Activated T-helper 17 cell treated with anti-CD3 and anti-CD28 coated beads, Interleukin-2, amount 50 U/mL, for 72 hours (primary cell): ENCODE results near the gene POLE3. TPM values are rescaled to one million over a fixed set of nuclear protein-coding genes. Genes with fewer than 3 reads are reported as not detected.
"Not testable (repeated sequence)": the region's sequence is repeated elsewhere in the genome, so short reads cannot be mapped to it uniquely, and the experiment has no call there.

Experiments used
- ATAC-seq: fragments of 150-1000 bp; cut with Tn5 transposase; replicated peaks from 2 replicates; pipeline ENCODE4 v1.10.0; 2021; ENCODE audit warnings: mild to moderate bottlenecking, moderate library complexity
- H3K27ac Mint-ChIP-seq: one replicate; pipeline ENCODE4 v1.8.0; 2022; ENCODE audit warnings: mixed read lengths
- H3K27me3 Mint-ChIP-seq: one replicate; pipeline ENCODE4 v1.8.0; 2022; ENCODE audit warnings: mixed read lengths
- H3K36me3 Mint-ChIP-seq: one replicate; pipeline ENCODE4 v1.8.0; 2022; ENCODE audit warnings: low read depth, mild to moderate bottlenecking, mixed read lengths
- H3K4me1 Mint-ChIP-seq: one replicate; pipeline ENCODE4 v1.8.0; 2022; ENCODE audit warnings: mixed read lengths
- H3K4me3 Mint-ChIP-seq: one replicate; pipeline ENCODE4 v1.8.0; 2022; ENCODE audit warnings: mild to moderate bottlenecking, mixed read lengths
- H3K9me3 Mint-ChIP-seq: one replicate; pipeline ENCODE4 v1.8.0; 2022; ENCODE audit warnings: mixed read lengths
- total RNA-seq, 2 donors: library from RNA; stranded (reverse); gene quantifications; one replicate each; pipeline ENCODE4 v1.2.3, GENCODE V29; 2022

POLE3 gene
- total RNA-seq, 2 donors from 2014 or later = 35.5 to 85.2 TPM

DNA sequence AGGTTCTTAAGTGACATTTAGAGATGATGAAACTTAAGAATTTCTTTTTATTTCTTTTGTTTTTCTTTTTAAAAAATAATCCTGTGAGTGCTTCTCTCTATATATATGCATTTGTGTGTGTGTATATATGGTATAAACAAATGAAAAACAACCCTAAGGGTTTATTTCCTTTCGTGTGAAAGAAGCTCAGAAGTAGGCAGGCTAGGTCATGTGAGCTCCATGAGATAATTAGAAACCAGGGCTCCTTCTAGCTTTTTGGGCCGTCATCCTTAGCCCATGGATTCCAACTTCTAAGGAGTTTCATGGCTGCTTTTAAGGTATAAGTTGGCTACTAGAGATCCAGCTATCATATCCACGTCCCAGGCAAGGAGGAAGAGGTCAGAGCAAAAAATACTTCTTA, 11.3 kb upstream of the POLE3 start:
- Mint-ChIP-seq H3K27me3 (peaks cover 10% of the 10 kb centered on the region), H3K36me3 (no peaks in the 10 kb centered on the region), H3K27ac (no peak overlapping the region), H3K4me3 (no peak overlapping the region), H3K9me3 (no peaks in the 10 kb centered on the region), H3K4me1 (no peaks in the 10 kb centered on the region)
- no peak for ATAC-seq

DNA sequence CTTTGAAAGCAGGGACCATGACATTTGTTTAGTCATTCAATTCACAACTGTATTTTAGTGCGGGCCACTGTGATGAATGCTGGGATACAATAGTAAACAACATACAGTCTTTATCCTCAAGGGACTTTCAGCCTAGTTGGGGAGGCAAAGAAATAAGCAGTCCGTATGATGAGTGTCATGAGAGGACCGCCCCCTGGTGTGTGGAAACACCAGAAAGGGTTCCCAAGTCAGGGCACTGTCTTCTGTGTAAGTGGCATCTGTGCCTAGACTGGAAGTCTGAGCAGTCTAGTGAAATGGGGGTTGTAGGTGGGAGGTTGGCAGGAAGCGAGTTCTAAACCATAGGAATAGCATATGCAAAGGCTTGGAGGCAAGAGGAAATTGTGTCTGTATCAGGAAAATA, 6.9 kb upstream of the POLE3 start:
- Mint-ChIP-seq H3K4me3 (no peak overlapping the region), H3K36me3 (no peaks in the 10 kb centered on the region)

DNA sequence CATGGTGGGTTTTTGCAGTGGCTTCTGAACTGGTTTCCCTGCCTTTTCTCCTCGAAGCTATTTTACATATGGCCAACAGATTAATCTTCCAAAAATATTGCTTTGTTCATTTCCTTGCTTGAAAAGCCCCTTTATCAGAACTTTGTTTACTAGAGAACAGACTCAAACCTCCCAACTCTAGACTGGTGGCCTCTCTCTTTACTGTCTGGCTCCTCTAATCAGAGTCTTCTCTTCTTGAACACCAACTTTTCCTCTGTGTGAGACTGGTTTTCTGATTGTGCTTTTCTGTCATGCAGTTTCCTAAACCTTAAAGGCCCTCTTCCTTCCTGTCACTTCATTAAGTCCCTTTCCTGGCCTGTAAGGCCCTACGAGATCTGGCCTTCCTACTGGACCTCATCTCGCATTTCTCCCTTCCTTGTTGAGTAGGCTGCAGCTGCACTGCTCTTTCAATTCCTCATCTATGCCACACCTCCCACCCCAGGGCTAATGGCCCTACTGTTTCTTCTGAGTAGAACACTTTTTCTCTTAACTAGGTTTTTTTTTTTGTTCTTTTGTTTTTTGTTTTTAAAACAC, 5.8 kb upstream of the POLE3 start:
- no peak overlapping the region for H3K4me3 Mint-ChIP-seq
- H3K4me1 Mint-ChIP-seq = no peaks in the 10 kb centered on the region
- H3K27ac Mint-ChIP-seq = no peak overlapping the region
- H3K36me3 Mint-ChIP-seq = no peaks in the 10 kb centered on the region
- no peaks in the 10 kb centered on the region for H3K27me3 Mint-ChIP-seq
- ATAC-seq = no peak
- no peaks in the 10 kb centered on the region for H3K9me3 Mint-ChIP-seq

More for the DNA sequence above, 6.9 kb upstream of the POLE3 start:
- no peaks in the 10 kb centered on the region for H3K4me1 Mint-ChIP-seq
- no peaks in the 10 kb centered on the region for H3K9me3 Mint-ChIP-seq
- no peak for ATAC-seq
- H3K27ac Mint-ChIP-seq = no peak overlapping the region
- H3K27me3 Mint-ChIP-seq = no peaks in the 10 kb centered on the region

DNA sequence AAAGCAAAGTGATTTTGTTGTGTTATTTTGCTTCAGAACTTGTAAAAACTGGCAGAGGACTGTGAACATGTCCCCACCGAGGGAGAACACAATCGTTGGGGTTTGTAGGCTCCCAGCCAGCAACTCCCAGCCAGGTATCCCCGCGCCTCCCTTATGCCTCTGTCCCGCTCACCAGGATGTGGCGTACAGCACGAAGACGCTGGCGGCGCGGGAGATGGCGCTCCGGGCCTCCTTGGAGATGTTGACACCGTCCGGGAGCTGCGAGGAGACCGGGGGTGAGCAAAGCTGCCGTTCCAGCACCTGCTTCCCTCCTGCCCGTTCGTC, 630 bp downstream of the POLE3 start:
- ATAC-seq = peak; percentile 6
- Mint-ChIP-seq H3K4me3 (peak overlapping the region; percentile 97), H3K9me3 (no peaks in the 10 kb centered on the region), H3K27me3 (no peaks in the 10 kb centered on the region), H3K36me3 (peaks cover 43% of the 10 kb centered on the region), H3K4me1 (peaks cover 19% of the 10 kb centered on the region), H3K27ac (peak overlapping the region; percentile 97)

DNA sequence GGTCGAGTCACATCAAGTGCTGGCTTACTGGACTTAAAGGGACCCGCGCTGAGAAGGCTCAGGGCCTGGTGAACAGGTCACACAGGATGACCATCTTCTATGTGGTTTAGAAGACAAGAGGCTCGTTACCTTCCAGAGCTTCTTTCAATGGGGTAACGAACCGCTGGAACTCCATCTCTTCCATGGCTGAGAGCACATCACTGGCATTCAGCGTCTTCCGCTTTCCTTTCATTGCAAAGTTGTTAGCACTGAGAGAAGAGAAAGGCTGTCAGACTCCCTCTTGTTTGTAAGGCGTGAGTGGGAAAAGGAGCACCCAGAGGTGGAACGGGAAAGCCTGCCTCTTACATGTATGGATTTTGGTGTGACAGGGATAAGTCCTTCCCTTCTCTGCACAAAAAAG, 994 bp downstream of the POLE3 start:
- H3K4me3 Mint-ChIP-seq = peak overlapping the region; percentile 97
- H3K36me3 Mint-ChIP-seq = peaks cover 43% of the 10 kb centered on the region
- H3K27ac Mint-ChIP-seq = peak overlapping the region; percentile 97
- H3K4me1 Mint-ChIP-seq = peaks cover 19% of the 10 kb centered on the region
- H3K27me3 Mint-ChIP-seq = no peaks in the 10 kb centered on the region
- no peaks in the 10 kb centered on the region for H3K9me3 Mint-ChIP-seq
- no peak for ATAC-seq

DNA sequence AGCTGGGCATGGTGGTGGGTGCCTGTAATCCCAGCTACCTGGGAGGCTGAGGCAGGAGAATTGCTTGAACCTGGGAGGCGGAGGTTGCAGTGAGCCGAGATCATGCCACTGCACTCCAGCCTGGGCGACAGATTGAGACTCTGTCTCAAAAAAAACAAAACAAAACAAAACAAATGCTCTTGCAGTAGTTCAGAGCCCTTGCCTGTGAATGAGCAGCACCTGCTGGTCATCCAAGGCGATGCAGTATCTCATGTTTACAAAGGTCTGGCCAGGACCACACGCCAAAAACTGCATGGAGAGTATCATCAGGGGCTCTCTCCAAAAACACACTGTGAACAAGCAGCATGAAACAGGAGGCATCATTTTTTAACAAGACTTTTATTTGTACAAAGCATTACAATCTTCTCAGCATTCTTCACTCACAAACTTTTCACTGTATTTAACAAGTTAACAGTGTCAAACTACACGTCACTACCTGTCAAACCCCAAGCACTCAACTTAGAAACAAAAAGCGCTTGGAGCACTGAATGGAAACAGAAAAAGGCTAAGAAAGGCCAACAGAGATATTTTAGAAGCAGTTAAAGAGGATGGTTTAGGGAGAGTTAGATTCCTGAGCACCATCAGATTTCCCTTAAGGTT, 3.5 kb downstream of the POLE3 start:
- not testable (repeated sequence) for H3K9me3 Mint-ChIP-seq, ATAC-seq, H3K27me3 Mint-ChIP-seq
- Mint-ChIP-seq H3K4me3 (peak overlapping the region; percentile 97), H3K4me1 (peaks cover 19% of the 10 kb centered on the region), H3K27ac (peak overlapping the region; percentile 97), H3K36me3 (peaks cover 43% of the 10 kb centered on the region)

DNA sequence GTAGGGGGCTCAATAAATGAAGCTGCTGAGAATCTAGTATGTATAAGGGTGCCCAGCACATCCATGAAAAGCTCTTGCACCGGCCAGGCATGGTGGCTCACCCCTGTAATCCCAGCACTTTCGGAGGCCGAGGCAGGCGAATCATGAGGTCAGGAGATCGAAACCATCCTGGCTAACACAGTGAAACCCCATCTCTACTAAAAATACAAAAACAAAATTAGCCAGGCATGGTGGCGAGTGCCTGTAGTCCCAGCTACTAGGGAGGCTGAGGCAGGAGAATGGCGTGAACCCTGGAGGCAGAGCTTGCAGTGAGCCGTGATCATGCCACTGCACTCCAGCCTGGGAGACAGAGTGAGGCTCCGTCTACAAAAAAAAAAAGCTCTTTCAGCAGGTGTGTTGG, 4.1 kb downstream of the POLE3 start:
- Mint-ChIP-seq H3K4me1 (peaks cover 19% of the 10 kb centered on the region), H3K36me3 (peaks cover 43% of the 10 kb centered on the region)
- not testable (repeated sequence) for H3K27ac Mint-ChIP-seq, ATAC-seq, H3K4me3 Mint-ChIP-seq, H3K9me3 Mint-ChIP-seq, H3K27me3 Mint-ChIP-seq

DNA sequence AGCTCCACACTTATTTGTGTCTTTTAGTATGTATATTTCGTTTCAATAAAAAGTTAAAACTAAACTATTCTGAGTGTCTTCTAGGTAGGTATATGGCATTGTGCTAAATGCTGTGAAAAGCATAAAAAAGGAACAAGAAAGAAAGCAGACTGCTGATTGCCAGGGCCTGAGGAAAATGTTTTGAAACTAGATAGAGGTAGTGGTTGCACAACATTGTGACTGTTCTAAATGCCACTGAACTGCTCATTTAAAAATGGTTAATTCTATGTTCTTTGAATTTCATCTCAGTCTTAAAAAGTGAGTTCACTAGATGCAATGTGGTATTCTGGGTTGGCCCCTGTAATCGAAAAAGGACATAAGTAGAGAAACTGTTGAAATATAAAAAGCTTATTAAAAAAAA, 6.8 kb downstream of the POLE3 start:
- Mint-ChIP-seq H3K27ac (no peak overlapping the region), H3K4me3 (no peak overlapping the region), H3K27me3 (no peaks in the 10 kb centered on the region), H3K4me1 (peaks cover 15% of the 10 kb centered on the region), H3K36me3 (peaks cover 20% of the 10 kb centered on the region), H3K9me3 (no peaks in the 10 kb centered on the region)
- ATAC-seq = no peak

DNA sequence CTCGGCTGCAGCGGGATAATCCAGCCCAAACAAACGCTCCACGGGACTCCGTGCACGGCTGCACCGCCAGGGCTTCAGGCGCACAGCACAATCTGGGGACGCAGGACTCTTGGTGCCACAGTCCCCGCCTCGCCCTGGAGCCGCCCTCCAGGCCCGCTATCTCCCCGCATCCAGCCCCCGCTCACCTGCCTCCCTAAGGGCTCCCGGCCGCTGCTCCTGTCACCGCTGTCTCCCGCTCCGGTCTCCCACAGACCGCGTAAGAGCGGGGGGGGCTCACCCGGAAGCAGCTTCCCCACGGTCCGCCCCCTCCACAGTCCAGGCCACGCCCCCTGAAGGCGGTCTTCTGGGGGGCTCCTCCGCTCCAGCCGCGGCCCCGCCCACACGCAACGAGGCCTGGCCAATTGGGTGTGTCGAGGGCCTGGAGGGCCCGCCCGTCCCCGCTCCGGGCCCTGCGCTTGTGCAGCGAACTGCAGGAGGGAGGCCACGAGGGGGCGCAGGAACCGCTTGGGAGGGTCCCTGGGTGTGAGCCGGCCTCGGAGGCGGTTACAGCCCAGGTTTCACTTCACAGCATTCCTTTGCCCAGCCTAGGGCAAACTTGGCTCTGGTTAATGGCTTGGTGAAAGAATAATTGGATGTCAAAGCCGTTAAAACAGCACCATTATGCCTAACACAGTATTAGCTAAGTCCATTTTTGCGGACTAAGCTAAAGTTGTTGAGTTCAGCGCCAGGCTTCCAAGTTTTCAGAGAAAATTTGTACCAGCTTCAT, 9.3 kb downstream of the POLE3 start, which contains the start of gene ALAD:
ALAD (minus strand) TSS at position 258 of the 766 bp plus-strand sequence. CDS start 7,725 bp downstream, outside the sequence.
- Mint-ChIP-seq H3K4me1 (peaks cover 7% of the 10 kb centered on the region), H3K27ac (peak within 1 kb of the TSS; percentile 69), H3K4me3 (peak within 1 kb of the TSS; percentile 79), H3K36me3 (no peaks in the 10 kb centered on the region), H3K27me3 (no peaks in the 10 kb centered on the region), H3K9me3 (no peaks in the 10 kb centered on the region)
- peak; percentile 98 for ATAC-seq

DNA sequence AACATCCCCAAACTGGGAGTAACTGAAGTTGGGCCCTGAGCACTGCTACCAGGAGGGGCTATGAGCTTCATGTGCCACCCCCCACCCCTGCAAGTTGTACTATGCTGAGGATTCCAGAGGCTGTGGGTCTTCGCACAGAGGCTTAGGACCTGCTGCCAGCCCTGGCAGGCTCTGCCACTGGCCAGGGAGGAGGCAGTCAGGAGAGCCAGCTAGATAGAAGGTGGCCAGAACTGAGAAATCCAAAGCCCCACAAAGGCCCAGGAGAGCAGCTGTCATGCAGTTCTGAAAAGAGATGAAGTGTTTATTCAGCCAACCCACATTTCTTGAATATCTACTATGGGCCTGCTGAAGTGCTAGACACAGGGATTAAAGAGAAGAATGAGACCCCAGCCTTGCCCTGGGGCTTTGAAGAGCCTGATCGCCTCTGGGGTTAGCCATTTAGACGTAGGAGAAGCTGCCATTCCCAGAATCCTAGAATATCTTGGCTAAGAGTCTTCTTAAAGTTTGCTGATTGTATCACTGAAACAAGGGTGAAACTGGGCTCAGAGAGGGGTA, 10.8 kb downstream of the POLE3 start:
- peak overlapping the region; percentile 69 for H3K27ac Mint-ChIP-seq
- H3K27me3 Mint-ChIP-seq = no peaks in the 10 kb centered on the region
- H3K4me1 Mint-ChIP-seq = peaks cover 7% of the 10 kb centered on the region
- peak overlapping the region; percentile 79 for H3K4me3 Mint-ChIP-seq
- no peak for ATAC-seq
- H3K9me3 Mint-ChIP-seq = no peaks in the 10 kb centered on the region
- H3K36me3 Mint-ChIP-seq = peaks cover 4% of the 10 kb centered on the region

DNA sequence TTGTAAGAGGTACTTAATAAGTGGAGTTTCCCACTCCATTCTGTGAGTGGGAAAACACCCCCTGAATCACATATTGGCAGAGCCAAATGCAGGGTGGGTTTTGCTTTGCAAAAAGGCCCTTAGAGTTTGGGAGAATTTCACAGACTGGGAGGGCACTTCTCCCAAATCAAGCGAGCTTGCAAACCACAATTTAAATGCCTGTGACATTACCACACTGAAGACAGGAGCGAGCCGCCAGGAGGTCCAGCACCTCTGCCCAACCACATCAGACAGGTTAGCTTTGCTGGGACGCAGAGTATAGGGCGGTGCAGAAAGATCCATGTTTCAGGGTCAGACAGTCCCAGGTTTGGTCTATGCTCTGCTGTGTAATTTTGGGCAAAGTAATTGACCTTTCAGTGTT, 11.7 kb downstream of the POLE3 start:
- peak overlapping the region; percentile 79 for H3K4me3 Mint-ChIP-seq
- no peaks in the 10 kb centered on the region for H3K27me3 Mint-ChIP-seq
- ATAC-seq = no peak
- H3K9me3 Mint-ChIP-seq = no peaks in the 10 kb centered on the region
- peaks cover 4% of the 10 kb centered on the region for H3K36me3 Mint-ChIP-seq
- H3K4me1 Mint-ChIP-seq = peaks cover 7% of the 10 kb centered on the region
- H3K27ac Mint-ChIP-seq = no peak overlapping the region

DNA sequence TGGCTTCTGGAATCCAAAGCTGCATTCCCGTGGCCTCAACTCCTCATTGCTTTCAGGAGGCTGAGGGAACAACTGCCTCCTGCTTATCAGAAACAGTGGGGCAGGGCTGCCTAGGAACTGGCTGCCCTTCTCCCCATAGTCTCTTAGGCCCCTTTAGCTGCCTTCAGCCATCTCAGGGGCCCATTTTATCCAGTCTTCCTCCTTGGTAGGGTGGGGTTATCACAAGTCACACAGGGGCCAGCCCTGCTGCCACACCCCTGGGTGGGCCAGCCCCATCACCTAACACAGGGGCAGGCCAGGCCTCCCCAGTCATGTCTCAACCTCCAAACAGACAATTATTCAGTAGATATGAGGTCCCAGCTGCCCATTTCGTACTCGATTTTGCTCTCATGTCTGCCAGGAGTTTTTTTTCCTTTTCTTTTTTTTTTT, 13.3 kb downstream of the POLE3 start:
- ATAC-seq = no peak
- no peaks in the 10 kb centered on the region for H3K27me3 Mint-ChIP-seq
- peaks cover 7% of the 10 kb centered on the region for H3K4me1 Mint-ChIP-seq
- no peak overlapping the region for H3K27ac Mint-ChIP-seq
- no peak overlapping the region for H3K4me3 Mint-ChIP-seq
- H3K9me3 Mint-ChIP-seq = no peaks in the 10 kb centered on the region
- H3K36me3 Mint-ChIP-seq = peaks cover 7% of the 10 kb centered on the region

DNA sequence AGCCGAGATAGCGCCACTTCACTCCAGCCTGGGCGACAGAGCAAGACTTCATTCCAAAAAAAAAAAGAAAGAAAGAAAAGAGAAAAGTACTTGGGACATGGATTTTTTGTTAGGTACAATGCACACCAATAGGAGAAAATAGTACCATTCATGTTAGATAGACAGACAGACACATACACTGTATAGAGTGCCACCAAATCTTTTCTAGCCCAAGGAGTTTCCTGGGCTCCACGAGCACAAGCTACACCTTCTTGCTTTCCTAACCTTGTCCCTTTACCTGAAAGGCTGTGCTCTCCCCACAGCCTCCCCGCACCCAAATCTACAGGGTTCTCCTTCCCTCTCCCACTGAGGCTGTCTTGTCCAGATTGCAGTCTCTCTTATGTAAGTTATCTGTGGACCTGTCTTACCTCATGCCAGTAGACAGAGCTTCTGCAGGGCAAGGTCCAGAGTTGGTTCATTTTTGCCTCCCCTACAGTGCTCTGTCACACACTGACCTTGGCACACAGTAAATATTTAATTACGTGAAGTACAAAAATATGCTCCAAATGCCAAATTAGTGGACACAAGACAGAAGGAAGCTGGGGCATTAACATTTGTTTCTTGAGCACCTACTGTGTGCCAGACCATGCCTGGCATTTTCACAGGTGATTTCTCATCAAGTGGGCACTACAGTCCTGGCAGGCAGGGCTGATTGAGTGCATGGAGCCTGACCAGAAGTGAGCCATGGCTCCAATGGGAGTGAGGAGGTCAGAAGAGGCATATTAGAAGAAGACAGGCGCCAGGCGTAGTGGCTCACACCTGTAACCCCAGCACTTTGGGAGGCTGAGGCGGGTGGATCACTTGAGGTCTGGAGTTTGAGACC, 15.2 kb downstream of the POLE3 start:
- no peak overlapping the region for H3K4me3 Mint-ChIP-seq
- no peaks in the 10 kb centered on the region for H3K27me3 Mint-ChIP-seq
- peaks cover 7% of the 10 kb centered on the region for H3K4me1 Mint-ChIP-seq
- ATAC-seq = no peak
- H3K36me3 Mint-ChIP-seq = peaks cover 24% of the 10 kb centered on the region
- no peak overlapping the region for H3K27ac Mint-ChIP-seq
- H3K9me3 Mint-ChIP-seq = no peaks in the 10 kb centered on the region

DNA sequence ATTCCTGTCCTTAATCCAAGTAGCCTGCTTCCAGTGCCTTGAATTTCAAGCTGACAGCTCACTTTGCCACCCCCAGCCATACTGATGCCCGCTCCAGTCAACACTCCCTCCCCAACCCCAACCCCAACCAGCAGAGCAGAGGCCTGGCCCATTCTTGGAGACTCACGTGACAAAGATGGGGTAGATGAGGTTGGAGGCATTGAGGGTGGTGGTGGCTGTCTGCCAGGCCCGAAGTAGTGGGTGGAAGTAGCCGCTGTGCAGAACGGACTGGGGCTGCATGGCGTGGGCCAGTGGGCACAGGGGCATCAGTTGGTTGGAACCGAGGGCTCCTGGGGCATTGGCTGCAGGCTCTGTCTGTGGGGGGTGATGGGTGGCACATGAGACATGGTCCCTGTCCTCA, 17.2 kb downstream of the POLE3 start:
- H3K9me3 Mint-ChIP-seq = no peaks in the 10 kb centered on the region
- no peak overlapping the region for H3K4me3 Mint-ChIP-seq
- no peak overlapping the region for H3K27ac Mint-ChIP-seq
- no peaks in the 10 kb centered on the region for H3K27me3 Mint-ChIP-seq
- H3K4me1 Mint-ChIP-seq = peaks cover 7% of the 10 kb centered on the region
- peaks cover 39% of the 10 kb centered on the region for H3K36me3 Mint-ChIP-seq
- no peak for ATAC-seq
